PFSK-1 (cell line): Measurements from ENCODE around the gene TMEM52.

ENCODE experiments used
- SIN3A ChIP-seq: IDR thresholded peaks from 2 replicates; pipeline ENCODE4 v1.6.1; 2012; ENCODE audit warnings: mild to moderate bottlenecking, low read length, moderate library complexity, borderline replicate concordance; ENCODE audit not compliant: insufficient read depth
- TF ChIP-seq, protein P1 (sequence below), 2 experiments: IDR thresholded peaks; 2 replicates each; pipeline versions ENCODE4 v1.6.1 to v1.8.0; 2011 to 2012; ENCODE audit warnings: low read depth in 2 of 2, low read length in 2 of 2, control low read depth in 1 of 2, inconsistent platforms in 1 of 2, mild to moderate bottlenecking in 1 of 2, moderate library complexity in 1 of 2; ENCODE audit not compliant: insufficient read depth in 1 of 2

GRCh38 chr1:1917995-1918900 lies 831 bp downstream of the TMEM52 start:
- TF ChIP-seq, protein P1, sequence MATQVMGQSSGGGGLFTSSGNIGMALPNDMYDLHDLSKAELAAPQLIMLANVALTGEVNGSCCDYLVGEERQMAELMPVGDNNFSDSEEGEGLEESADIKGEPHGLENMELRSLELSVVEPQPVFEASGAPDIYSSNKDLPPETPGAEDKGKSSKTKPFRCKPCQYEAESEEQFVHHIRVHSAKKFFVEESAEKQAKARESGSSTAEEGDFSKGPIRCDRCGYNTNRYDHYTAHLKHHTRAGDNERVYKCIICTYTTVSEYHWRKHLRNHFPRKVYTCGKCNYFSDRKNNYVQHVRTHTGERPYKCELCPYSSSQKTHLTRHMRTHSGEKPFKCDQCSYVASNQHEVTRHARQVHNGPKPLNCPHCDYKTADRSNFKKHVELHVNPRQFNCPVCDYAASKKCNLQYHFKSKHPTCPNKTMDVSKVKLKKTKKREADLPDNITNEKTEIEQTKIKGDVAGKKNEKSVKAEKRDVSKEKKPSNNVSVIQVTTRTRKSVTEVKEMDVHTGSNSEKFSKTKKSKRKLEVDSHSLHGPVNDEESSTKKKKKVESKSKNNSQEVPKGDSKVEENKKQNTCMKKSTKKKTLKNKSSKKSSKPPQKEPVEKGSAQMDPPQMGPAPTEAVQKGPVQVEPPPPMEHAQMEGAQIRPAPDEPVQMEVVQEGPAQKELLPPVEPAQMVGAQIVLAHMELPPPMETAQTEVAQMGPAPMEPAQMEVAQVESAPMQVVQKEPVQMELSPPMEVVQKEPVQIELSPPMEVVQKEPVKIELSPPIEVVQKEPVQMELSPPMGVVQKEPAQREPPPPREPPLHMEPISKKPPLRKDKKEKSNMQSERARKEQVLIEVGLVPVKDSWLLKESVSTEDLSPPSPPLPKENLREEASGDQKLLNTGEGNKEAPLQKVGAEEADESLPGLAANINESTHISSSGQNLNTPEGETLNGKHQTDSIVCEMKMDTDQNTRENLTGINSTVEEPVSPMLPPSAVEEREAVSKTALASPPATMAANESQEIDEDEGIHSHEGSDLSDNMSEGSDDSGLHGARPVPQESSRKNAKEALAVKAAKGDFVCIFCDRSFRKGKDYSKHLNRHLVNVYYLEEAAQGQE (IDR thresholded peaks at IDR 0.05; ENCODE audit: insufficient read depth in 1 of 2, low read depth in 2 of 2, low read length in 2 of 2): no peak
- no peak for TF ChIP-seq SIN3A
